Neural progenitor cell (in vitro differentiated cells): ENCODE measurements around the gene STXBP5.

Source experiments
- EZH2 ChIP-seq: fragments of 200-600 bp; sonication (generic); IDR thresholded peaks from 2 replicates; pipeline ENCODE4 v1.6.1; 2017; ENCODE audit warnings: antibody characterized with exemption, mild to moderate bottlenecking, moderate library complexity
- EZH2phosphoT487 ChIP-seq: fragments of 200-600 bp; sonication (generic); IDR thresholded peaks from 2 replicates; pipeline ENCODE4 v1.6.1; 2017; ENCODE audit warnings: antibody characterized with exemption
- TF ChIP-seq, protein P1 (sequence below): fragments of 200-600 bp; sonication (generic); IDR thresholded peaks from 2 replicates; pipeline ENCODE4 v1.5.1; 2017; ENCODE audit warnings: antibody characterized with exemption, mild to moderate bottlenecking

DNA sequence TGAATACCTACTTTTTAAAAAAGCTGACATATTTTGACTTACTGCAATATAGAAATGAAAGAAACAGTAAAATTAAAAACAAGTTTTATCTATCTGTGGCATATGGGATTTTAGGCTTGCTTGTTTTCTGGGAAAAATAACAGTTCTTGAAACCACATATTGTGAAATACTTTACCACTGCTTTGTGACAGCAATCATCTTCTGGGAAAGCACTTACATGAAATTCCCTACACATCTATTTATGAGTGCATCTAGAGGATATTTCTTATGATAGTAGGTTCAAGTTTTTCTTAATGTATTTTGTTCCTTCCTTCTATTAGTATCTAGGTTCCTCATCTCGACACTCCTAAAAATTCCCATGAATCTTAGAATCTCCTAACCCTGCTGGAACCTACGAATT, 75.2 kb downstream of the STXBP5 start:
- TF ChIP-seq, protein P1, sequence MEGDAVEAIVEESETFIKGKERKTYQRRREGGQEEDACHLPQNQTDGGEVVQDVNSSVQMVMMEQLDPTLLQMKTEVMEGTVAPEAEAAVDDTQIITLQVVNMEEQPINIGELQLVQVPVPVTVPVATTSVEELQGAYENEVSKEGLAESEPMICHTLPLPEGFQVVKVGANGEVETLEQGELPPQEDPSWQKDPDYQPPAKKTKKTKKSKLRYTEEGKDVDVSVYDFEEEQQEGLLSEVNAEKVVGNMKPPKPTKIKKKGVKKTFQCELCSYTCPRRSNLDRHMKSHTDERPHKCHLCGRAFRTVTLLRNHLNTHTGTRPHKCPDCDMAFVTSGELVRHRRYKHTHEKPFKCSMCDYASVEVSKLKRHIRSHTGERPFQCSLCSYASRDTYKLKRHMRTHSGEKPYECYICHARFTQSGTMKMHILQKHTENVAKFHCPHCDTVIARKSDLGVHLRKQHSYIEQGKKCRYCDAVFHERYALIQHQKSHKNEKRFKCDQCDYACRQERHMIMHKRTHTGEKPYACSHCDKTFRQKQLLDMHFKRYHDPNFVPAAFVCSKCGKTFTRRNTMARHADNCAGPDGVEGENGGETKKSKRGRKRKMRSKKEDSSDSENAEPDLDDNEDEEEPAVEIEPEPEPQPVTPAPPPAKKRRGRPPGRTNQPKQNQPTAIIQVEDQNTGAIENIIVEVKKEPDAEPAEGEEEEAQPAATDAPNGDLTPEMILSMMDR: no peak
- TF ChIP-seq EZH2: no peak
- no peak for TF ChIP-seq EZH2phosphoT487
